Measurements from ENCODE around the gene CALML6.
"Not testable (repeated sequence)": the region's sequence is repeated elsewhere in the genome, so short reads cannot be mapped to it uniquely, and the experiment has no call there.

CALML6 gene

DNA sequence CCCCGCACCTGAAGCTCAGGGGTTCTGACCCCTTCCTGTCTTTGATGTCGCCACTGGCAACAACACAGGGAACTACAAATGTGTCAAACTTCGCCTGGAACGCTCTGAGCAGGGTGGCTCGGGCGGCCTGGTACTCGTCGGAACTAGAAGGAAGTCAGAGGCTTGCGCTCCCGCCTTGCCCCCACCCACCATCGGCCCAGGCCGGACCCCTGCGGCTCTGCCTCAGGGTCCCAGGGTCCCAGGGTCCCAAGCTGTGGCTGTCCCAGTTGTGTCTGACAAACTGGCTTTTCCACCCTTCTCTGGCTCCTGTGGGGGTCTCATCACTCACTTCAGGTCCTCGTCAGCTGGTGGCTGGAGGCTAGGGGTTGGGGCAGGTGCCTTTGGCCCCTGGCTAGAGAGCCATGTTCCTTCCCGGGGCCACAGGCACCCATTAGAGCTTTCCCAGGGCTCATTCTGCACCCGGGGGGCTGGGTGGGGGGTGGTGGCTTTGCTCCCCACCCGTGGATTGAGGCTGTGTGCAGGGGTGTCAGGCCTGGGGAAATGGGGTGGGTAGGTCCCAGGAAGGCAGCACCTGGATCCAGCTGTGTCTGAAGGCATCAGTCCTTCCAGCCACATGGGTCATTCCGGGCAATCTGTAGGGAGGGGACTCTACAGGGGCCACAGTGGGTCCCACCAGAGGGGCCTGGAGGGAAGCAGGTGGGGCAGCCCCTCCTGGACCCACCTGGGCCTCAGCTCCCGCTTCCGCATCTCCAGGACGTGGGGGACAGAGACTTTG, 12.0 kb downstream of the CALML6 start:
- no peak for DNase-seq

DNA sequence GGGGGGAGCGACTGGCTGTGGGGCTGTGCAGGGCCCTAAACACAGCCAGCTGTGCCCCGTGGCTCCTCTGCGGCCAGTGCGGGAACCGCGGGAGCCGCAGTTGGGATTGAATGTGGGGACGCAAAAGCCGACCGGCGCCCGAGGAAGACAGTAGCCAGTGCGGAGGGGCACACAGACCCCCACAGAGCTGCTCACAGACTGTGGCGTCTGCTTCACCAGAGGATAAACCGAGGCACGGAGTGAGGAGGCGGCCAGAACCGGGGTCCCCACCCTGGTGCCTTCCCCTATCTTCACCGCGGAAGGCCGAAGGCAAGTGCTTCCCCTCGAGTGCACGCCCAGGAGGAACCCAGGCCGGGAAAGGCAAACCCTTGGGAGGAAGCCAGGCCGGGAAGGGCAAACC, 12.7 kb downstream of the CALML6 start:
- no peak for DNase-seq

DNA sequence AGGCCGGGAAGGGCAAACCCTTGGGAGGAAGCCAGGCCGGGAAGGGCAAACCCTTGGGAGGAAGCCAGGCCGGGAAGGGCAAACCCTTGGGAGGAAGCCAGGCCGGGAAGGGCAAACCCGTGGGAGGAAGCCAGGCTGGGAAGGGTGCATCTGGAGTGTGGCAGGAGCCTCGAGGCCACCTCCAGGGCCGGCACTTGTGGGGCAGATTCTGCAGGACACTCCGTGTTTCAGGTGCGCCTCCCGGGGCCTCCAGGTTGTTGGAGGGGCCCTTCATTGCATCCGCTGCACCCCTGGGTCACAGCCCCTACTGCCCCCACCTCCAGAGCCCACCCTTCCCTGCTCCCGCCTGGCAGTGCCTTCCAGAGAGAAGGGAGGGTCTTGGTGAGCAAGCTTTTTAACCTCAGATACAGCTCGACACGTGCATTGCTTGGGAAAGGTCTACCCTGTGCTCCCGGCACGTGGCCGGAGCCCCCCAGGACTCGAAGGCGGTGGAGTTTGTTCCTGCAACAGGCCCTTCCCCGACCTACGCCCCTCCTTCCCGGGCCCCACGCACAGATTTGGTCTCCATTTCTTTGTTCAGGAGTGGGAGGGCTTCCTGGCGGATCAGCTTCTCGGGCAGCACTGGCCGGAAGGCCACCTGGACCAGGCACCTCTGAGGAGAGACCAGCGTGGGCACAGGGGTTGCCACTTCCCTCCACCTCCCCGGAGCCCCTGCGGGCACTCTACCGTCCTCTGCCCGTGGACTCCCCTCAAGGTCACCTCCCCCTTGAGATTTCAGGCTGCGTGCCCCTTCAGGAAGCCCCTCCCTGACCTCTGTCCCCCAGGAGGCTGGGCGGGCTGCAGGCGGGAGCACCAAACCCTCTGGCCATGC, 13.4 kb downstream of the CALML6 start:
- DNase-seq: no peak

DNA sequence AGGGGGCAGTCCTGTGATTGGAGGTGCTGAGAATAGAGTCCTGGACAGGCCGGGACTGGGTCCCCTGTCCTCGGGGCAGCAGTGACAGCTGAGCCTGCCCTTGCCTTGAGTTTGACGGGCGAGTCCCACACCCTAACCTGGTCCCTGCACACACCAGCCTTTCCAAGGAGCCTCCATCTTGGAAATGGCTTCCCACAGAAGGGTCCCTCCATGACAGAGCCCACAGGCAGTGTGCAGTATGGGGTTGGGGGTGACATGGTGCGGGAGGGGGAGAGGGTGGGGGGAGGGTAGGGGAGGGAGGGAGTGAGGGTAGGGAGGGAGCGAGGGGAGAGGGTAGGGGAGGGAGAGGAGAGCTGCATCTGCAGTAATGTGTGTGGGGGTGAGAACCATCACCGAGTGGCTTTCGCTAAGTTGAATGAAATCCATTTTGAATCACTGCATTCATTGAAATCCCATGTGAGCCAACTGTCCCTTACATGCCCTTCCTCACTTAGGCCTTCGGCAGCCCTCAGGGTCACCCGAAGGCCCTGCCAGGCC, 14.1 kb downstream of the CALML6 start:
- no peak for DNase-seq

DNA sequence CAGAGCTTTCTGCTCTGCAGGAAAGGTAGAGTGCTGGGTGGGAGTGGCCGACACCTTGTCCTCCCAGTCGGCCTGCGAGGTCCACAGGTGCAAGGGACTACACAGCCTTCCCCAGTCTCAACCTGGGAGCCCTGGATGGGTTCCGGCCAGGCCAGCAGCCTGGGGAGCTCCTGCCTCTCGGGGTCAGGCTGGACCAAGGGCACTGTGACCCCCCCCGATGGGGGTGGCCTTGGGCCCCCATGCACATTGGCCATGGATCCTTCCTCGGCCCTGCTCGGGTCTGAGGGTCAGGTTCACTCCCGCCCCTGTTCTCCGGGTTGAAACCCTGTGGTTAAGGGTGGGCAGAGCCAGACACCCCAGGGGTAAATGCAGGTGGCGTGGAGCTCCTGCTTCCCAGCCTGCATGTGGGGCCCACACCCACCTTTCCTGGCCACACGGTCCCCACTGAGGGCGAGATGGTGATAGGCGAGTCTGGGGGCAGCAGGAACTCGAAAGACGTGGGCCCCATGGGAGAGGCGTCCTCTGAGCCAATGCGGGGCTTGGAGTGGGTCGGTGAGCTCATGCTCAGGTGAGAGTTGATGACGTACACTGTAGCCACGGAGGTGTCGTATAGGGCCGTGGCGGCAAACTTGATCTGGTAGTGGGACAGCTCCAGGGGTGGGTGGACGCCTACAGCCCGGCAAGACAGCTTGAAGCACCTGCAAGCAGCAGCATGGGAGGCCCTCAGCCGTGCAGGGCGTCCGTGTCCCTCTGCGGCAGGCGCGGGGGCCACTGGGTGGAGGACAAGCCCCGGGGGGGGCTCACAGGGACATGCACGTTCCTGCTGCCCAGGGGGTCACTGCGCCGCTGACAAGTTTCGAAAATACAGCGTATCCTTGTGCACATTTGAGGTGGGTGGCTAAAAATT, 14.8 kb downstream of the CALML6 start:
- no peak for DNase-seq

DNA sequence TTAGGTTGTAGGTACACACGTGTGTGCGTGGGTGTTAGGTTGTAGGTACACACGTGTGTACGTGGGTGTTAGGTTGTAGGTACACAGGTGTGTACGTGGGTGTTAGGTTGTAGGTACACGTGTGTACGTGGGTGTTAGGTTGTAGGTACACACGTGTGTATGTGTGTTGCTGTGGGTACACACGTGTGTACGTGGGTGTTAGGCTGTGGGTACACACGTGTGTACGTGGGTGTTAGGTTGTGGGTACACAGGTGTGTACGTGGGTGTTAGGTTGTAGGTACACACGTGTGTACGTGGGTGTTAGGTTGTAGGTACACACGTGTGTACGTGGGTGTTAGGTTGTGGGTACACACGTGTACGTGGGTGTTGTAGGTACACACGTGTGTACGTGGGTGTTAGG, 19.8 kb downstream of the CALML6 start:
- not testable (repeated sequence) for DNase-seq

DNA sequence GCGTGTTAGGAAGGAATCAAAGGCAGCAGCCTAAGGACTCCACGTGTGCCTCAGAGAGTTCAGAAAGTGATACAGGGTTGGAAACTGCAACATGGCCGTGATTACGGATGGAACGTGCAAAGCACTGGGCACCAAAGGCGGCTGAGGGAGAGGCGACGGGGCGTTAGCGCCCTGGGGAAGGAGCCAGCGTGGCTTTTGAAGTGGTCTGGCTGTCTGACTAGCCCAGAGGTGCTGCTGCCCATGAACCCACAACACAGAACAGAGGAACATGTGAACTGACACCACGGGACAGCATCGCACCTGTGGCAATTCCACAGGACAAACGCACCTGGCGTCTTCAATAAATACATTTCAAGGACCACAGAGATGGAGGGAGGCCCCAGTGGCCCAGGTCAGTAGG, 22.0 kb downstream of the CALML6 start:
- no peak for DNase-seq

DNA sequence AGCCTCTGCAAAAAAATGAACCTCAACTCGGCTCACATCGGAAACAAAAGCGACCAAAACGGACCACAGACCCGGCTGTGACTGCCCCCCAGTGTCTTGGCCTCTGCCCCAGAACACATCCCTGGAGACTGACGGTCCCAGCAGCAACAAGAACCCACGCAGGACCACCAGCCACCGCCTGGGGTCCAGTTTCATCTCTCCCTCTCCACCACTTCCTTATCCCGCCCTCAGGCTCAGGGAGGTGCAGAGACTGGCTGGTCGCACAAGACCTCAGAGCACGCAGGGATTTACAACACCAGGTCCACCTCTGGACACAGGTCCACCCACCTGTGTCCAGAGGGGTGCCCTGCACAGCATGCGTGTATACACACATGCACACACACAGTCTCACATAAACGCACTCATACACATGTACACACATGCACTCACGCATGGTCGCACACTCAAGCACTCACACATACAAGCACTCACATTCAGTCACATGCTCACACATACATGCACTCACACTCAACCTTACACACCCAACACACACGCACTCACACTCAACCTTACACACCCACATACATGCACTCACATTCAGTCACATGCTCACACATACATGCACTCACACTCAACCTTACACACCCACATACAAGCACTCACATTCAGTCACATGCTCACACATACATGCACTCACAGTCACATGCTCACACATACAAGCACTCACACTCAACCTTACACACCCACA, 22.7 kb downstream of the CALML6 start:
- DNase-seq: no peak

DNA sequence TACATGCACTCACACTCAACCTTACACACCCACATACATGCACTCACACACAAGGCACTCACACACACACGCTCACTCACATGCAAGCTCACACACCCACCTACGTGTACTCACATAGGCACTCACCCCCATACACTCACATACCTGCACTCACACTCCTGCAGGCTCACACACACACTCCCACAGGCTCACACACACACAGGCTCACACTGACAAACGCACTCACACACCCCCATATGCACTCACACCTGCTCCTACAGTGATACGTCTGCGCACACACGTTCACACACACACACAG, 23.2 kb downstream of the CALML6 start:
- DNase-seq: no peak

DNA sequence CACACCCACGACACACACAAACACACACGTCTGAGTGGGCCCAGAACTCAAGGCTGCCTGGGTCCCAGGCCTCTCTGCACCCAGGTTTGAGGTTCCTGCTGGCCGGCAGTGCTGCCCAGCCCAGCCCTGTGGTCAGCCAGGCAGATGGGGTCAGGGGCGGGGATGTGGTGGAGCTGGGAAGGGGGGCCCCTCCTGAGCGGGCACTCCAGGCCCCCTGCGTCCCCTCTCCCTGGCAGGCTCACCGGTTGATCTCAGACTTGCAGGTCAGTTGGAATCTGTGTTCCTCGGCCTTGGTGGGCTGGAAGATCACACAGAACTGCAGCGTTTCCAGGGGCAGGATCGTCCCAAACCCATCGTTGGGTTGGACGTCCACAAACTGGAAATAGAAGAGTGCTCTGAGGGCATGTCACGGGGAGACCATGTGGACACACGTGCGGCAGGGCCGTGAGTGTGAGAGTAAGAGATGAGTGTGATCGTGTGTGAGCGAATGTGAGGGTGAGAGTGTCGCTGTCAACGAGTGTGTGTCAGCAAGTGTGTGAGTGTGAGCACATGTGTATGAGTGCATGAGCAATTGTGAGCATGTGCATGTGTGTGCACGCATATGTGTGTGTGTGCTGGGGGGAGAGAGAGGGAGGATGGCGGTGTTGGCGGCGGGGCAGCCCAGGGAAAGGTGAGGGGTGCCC, 23.7 kb downstream of the CALML6 start:
- DNase-seq: no peak

DNA sequence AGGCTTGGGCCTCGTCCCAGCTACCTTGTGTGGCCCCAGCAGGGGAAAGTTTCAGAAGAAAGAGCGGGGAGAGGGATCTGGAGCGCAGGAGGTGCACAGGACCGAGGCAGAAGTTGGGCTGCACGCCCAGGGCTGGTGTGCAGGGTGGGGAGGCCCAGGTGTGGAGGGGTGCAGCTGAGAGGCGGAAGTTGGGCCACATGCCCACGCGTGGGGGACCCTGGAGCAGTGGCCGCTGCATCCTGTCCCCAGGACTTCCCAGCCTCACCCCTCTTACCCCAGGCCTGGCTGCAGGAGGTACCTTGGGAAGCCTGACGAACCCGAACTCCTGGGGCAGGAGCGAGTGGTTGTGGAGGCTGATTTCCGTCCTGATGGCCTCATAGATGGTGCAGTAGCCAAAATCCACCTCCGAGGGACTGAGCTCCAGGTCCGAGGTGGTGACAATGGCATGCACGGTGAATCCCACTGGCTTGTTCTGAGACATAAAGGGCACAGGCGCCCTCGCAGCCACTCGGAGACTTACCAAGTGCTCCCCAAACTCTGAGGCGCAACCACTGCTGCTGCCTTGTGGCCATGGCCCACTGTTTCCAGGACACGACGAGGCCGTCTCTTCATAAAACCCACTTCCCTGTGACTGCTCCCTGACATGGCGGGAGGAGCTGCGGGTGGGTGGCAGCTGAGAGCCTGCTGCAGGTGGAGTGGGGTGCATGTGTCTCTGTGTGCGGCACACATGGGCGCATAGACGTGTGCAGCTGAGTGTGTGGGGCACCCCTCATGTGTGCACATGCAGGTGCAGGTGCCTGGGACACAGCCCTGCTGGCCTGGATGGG, 24.4 kb downstream of the CALML6 start:
- no peak for DNase-seq

DNA sequence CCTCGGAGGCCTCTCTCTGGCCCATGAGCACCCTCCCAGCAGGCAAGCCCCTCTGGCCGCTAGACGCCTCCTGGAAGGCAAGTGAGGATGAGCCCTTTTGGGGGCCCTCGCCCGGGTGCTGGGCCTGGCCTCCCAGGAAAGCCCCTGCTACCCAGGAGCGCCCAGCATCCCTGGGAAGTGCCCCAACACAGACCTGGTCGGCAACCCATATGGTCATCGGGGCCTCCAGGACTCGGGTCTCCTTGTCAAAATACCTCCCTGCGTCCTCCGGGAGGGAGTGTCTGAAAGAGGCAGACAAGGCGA, 25.0 kb downstream of the CALML6 start:
- DNase-seq: no peak

DNA sequence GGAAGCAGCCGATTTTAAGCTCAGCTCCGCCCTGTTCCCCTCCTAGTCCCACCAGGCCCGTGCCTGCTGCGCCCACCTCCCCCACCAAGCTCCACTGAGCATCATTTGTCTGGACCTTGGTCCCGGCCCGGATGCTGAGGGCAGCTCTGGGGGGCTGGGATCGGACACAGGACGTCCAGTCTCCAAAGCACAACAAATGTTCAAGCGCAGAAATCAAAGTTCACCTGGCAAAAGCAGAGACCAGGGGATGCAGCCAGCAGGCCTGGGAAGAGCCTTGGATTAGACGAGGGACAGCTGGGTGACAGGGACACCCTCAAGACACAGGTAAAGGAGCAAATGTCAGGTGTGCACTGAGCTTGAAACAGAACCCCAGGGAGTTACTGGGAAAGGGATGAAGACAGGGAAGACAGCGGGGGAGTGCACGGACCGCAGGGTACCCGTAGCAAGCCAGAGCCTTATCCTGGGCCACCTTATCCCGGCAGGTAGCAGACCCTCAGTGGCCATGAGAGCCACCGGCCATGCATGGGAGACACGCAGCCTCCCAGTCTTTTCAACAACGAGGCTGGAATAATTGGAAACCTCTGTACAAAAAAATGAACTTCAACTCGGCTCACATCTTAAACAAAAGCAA, 26.3 kb downstream of the CALML6 start:
- DNase-seq: no peak

DNA sequence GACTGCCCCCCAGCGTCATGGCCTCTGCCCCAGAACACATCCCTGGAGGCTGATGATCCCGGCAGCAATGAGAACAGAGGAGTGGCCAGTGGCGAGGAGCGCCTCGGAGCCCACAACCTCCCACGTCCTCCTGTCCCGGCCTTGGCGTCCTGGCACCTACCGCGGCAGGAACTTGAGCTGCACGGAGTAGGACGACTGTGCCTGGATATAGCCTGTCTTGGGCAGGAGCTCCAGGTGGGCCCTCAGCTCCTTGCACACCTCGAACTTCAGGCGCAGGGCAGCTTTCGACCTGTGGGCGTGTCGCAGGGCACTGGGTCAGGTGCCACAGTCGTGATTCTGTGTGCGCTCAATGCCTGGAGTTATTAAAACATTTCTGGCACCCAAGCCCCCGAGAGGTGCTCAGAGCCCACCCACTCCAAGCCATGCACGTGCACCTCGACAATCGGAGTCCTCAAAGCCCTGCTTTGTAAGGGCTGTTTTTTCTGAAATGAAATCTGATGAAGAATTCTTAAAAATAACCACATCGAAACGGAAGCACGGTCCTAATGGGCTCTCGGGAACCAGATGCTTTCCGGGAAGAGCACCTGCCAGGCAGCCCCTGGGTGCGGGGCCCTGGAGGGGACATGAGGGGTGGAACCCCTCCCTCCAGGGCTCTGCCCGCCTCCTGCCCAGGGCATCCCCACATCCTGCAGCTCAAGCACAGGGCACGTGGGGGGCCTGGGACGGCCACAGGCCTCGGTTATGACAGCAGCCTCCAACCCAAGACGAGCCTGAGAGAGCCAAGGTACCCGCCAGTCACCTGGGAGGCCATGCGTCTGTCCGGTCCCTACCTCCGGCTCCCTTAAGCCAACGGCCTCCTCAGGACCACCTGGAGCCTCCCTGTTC, 27.1 kb downstream of the CALML6 start:
- no peak for DNase-seq

DNA sequence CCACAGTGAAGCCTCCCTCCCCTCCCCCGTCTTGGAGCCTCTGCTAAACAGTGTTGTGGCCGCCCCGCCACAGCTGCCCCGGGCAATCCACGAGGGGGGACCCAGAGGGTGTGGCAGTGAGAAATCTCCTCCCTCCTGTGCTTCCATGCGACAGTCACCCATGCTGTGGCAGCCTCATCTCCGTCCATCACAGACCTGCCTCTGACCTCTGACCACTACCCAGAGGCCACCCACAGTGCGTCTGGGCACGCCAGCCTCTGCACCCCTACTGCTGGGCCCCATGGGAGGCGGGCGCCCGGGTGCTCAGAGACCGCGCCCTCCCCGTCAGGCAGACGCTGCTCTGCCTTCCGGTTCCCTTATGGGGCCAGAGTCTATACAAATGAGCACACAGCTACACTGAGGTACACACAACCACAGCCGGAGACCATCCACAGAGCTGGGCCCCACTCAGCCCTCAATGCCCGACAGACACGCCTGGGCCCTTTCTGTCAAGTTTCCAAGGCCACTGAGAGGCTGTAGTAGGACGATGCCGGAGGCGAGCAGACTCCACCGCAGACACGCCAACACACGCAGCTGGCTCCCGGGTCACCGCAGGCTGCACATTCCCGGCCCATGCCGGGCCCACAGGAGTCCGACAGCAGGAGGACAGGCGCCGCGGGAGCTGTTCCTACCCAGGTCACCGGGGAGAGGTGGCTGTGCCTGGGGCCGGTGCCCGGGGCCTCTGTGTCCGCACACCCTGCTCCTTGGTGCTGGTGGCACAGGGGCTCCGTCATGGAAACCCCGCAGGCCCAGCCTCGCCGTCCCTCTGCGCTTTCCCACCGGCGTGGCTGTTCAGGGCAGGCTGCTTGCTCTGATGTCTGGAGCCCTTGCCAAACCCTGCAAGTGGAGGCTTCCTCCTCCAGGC, 27.9 kb downstream of the CALML6 start:
- DNase-seq: no peak

DNA sequence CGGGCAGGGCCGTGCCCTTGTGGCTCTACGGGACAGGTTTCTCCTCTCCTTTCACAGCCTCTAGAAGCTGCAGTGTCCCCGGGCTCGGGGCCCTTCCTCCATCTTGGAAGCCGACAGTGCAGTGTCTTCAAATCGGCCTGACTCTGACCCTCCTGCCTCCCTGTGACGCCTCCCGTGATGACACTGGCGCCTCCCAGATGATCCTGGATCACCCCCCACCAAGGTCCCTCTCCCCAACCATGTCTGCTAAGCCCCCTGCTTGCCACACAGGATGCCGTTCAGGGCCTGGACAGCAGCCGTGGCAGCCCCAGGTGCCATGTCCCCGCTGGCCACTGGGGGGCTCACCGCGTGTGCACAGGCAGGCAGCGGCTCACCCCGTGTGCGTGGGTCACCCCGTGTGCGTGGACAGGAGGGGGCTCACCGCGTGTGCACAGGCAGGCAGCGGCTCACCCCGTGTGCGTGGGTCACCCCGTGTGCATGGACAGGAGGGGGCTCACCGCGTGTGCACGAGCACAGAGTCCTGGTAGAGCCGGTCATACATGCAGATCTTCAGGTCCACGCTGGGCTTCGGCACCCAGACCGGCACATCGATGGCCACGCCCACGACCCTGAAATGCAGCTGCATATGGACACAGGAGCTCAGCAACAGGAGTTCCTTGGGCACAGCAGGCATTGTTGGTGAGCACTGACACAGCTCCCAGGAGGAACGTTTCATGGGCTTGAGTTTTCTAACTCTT, 28.9 kb downstream of the CALML6 start:
- DNase-seq: peak in 1 of 2 experiments; percentile 50

DNA sequence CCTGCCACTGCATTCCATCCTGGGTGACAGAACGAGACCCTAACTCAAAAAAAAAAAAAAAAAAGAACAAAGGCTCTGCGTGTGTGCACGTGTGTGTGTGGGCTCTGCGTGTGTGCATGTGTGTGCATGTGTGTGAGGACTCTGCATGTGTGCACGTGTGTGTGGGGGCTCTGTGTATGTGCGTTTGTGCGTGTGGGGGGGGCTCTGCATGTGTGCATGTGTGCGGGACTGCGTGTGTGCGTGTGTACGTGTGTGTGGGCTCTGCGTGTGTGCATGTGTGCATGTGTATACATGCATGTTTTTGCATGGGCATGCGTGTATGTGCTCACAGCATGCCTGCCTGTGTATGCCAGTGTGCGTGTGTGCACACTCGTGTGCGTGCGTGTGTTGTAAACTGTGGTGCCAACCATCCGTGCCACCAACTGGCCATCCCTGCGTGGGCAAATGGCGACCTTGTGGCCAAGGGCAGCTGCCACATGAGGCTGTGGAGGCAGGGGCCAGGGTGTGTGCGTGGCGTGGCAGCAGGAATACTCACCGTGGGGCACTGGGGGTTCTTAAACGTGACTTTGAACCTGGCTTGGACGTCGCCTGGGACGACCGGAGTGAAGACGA, 30.8 kb downstream of the CALML6 start:
- no peak for DNase-seq

Data from SW 1271 (cell line).